GM21515 (cell line): ENCODE measurements around the gene OR4F6.
"Not testable (repeated sequence)": the region's sequence is repeated elsewhere in the genome, so short reads cannot be mapped to it uniquely, and the experiment has no call there.

Experiments
- ATAC-seq: cut with Tn5 transposase; IDR thresholded peaks from one replicate; pipeline ENCODE4 v1.9.1; 2021; ENCODE audit not compliant: unreplicated experiment

The OR4F6 gene

GRCh38 chr15:101803209-101803608, at the start of gene OR4F6:
Gene OR4F6, plus strand, starts transcription at chr15:101803509. Its CDS starts 2,211 bp downstream, at chr15:101805720.
- ATAC-seq: no peak

GRCh38 chr15:101764669-101765339, 38.5 kb upstream of the OR4F6 start:
- not testable (repeated sequence) for ATAC-seq

- ATAC-seq: not testable (repeated sequence)
Measured at GRCh38 chr15:101765340-101765671, 38.0 kb upstream of the OR4F6 start.

GRCh38 chr15:101765772-101766456, 37.4 kb upstream of the OR4F6 start:
- ATAC-seq: no peak

GRCh38 chr15:101767083-101767640, 36.1 kb upstream of the OR4F6 start:
- not testable (repeated sequence) for ATAC-seq

- no peak for ATAC-seq
Measured at GRCh38 chr15:101772921-101773320, 30.4 kb upstream of the OR4F6 start.

GRCh38 chr15:101773496-101774100, 29.7 kb upstream of the OR4F6 start:
- no peak for ATAC-seq

GRCh38 chr15:101775136-101775535, 28.2 kb upstream of the OR4F6 start:
- ATAC-seq: no peak

- not testable (repeated sequence) for ATAC-seq
Measured at GRCh38 chr15:101778576-101778975, 24.7 kb upstream of the OR4F6 start.

GRCh38 chr15:101780225-101780624, 23.1 kb upstream of the OR4F6 start:
- ATAC-seq: not testable (repeated sequence)

- no peak for ATAC-seq
Measured at GRCh38 chr15:101781928-101782327, 21.4 kb upstream of the OR4F6 start.

- no peak for ATAC-seq
Measured at GRCh38 chr15:101784644-101785043, 18.7 kb upstream of the OR4F6 start.

- not testable (repeated sequence) for ATAC-seq
Measured at GRCh38 chr15:101786422-101786821, 16.9 kb upstream of the OR4F6 start.

GRCh38 chr15:101788001-101788400, 15.3 kb upstream of the OR4F6 start:
- ATAC-seq: not testable (repeated sequence)

- not testable (repeated sequence) for ATAC-seq
Measured at GRCh38 chr15:101788503-101789269, 14.6 kb upstream of the OR4F6 start.

- ATAC-seq: not testable (repeated sequence)
Measured at GRCh38 chr15:101790748-101791147, 12.6 kb upstream of the OR4F6 start.

- not testable (repeated sequence) for ATAC-seq
Measured at GRCh38 chr15:101793981-101794380, 9.3 kb upstream of the OR4F6 start.

GRCh38 chr15:101795455-101795854, 7.9 kb upstream of the OR4F6 start:
- ATAC-seq: no peak

- ATAC-seq: no peak
Measured at GRCh38 chr15:101799665-101800064, 3.6 kb upstream of the OR4F6 start.

- ATAC-seq: no peak
Measured at GRCh38 chr15:101801048-101801447, 2.3 kb upstream of the OR4F6 start.

- ATAC-seq: no peak
Measured at GRCh38 chr15:101803676-101804075, 367 bp downstream of the OR4F6 start.
